Keratinocyte (primary cell): ENCODE measurements around the gene CPA4.

Experiments used
- CTCF ChIP-seq, 3 experiments: IDR thresholded peaks in 1 of 3; conservative IDR thresholded peaks in 1 of 3; optimal IDR thresholded peaks in 1 of 3; 2 replicates in 2 of 3; 3 replicates in 1 of 3; pipeline versions ENCODE3 to v1.5.1; 2011; ENCODE audit warnings: low read length in 3 of 3, mild to moderate bottlenecking in 3 of 3, moderate library complexity in 2 of 3, control low read depth in 1 of 3, inconsistent platforms in 1 of 3; ENCODE audit not compliant: insufficient read depth in 2 of 3; ENCODE audit errors: extremely low read depth in 1 of 3
- EZH2 ChIP-seq: IDR thresholded peaks from one replicate; pipeline ENCODE4 v1.6.1; 2012; ENCODE audit warnings: inconsistent platforms, mild to moderate bottlenecking, low read length, moderate library complexity

GRCh38 chr7:130372402-130373165 is 79.6 kb downstream of the CPA4 start:
- TF ChIP-seq CTCF (optimal IDR thresholded peaks at IDR 0.05 in 1 of 3, IDR thresholded peaks at IDR 0.05 in 1 of 3, conservative IDR thresholded peaks at IDR 0.05 in 1 of 3; ENCODE audit: extremely low read depth in 1 of 3, insufficient read depth in 2 of 3, low read length in 3 of 3) (no peak), EZH2 (no peak)
